B cell (primary cell): ENCODE data around the gene DYNLT4.

Source experiments
- CTCF ChIP-seq: fragments of 200-600 bp; IDR thresholded peaks from one replicate; pipeline ENCODE4 v1.8.0; 2022; ENCODE audit warnings: antibody characterized with exemption, mild to moderate bottlenecking
- EZH2 ChIP-seq: IDR thresholded peaks from 2 replicates; pipeline ENCODE4 v1.6.1; 2012; ENCODE audit warnings: borderline replicate concordance, low read depth, mild to moderate bottlenecking, moderate library complexity, low read length; ENCODE audit not compliant: insufficient read depth, poor library complexity, severe bottlenecking

- TF ChIP-seq CTCF (no peak), EZH2 (no peak)
Observed at GRCh38 chr1:44807364-44808062, 362 bp upstream of the DYNLT4 start.
